OCI-LY7 (cell line): ENCODE measurements around the gene SCARB1.

Source experiments
- CTCF ChIP-seq: fragments of 200-600 bp; sonication (generic); conservative IDR thresholded peaks from 2 replicates; pipeline ENCODE4 v1.5.1; 2014; ENCODE audit warnings: mild to moderate bottlenecking, antibody characterized with exemption, low read length, moderate library complexity, mixed read lengths
- EZH2phosphoT487 ChIP-seq: fragments of 200-600 bp; sonication (generic); IDR thresholded peaks from 2 replicates; pipeline ENCODE4 v1.6.1; 2018; ENCODE audit warnings: low read depth, borderline replicate concordance, mild to moderate bottlenecking, mixed run types, antibody characterized with exemption, low read length, moderate library complexity, mixed read lengths

DNA sequence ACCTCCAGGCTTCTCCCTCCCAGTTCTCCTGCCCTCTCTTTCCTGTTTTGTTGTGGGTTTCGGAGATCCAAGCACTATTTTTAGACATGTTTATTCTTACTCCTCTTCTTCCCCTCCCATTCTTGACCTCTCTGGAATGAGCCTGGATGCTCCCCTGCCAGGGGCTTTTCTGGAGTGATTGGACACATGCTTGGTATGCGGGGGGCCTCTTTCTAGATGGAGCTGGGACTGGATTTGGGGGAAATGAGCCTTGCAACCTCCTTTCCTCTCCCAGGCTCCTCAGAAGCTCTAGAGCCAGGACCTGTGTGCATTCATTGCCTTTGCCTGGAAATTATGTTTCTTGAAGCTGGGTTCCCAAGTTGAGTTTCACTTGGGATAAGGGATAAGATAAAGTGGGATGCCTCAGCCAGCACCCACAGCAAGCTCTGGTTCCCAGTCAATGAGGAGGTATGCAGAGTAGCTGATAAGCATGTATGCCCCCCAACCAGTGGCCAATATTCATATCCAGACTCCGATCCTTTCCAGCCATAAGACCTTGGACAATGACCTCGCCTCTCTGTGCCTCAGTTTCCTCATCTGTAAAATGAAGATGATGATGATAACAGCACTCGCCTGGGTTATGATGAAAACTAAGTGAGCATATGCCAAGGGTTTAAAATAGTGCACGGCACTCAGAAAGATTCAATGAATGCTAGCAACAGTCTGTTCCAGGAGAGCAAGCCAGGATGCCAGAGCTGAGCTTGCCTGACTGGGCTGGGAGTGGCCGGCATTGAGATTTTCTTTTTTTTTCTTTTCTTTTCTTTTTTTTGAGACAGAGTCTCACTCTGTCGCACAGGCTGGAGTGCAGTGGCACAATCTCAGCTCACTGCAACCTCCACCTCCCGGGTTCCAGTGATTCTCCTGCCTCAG lies 97.8 kb downstream of the SCARB1 start:
- TF ChIP-seq CTCF (no peak), EZH2phosphoT487 (no peak)
